Skeletal muscle cell (primary cell): Measurements from ENCODE around the gene BCAR1.
"Not testable (repeated sequence)": the region's sequence is repeated elsewhere in the genome, so short reads cannot be mapped to it uniquely, and the experiment has no call there.

Experiments
- DNase-seq: peaks from one replicate; pipeline ENCODE4 v3.0.0-alpha.2; 2010; ENCODE audit warnings: low read depth
- H3K4me3 ChIP-seq: 2 replicates; pipeline ENCODE4 v1.5.1; 2011; ENCODE audit warnings: low read depth, mild to moderate bottlenecking, control low read depth, low read length, moderate library complexity

The BCAR1 gene, protein sequence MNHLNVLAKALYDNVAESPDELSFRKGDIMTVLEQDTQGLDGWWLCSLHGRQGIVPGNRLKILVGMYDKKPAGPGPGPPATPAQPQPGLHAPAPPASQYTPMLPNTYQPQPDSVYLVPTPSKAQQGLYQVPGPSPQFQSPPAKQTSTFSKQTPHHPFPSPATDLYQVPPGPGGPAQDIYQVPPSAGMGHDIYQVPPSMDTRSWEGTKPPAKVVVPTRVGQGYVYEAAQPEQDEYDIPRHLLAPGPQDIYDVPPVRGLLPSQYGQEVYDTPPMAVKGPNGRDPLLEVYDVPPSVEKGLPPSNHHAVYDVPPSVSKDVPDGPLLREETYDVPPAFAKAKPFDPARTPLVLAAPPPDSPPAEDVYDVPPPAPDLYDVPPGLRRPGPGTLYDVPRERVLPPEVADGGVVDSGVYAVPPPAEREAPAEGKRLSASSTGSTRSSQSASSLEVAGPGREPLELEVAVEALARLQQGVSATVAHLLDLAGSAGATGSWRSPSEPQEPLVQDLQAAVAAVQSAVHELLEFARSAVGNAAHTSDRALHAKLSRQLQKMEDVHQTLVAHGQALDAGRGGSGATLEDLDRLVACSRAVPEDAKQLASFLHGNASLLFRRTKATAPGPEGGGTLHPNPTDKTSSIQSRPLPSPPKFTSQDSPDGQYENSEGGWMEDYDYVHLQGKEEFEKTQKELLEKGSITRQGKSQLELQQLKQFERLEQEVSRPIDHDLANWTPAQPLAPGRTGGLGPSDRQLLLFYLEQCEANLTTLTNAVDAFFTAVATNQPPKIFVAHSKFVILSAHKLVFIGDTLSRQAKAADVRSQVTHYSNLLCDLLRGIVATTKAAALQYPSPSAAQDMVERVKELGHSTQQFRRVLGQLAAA

DNA sequence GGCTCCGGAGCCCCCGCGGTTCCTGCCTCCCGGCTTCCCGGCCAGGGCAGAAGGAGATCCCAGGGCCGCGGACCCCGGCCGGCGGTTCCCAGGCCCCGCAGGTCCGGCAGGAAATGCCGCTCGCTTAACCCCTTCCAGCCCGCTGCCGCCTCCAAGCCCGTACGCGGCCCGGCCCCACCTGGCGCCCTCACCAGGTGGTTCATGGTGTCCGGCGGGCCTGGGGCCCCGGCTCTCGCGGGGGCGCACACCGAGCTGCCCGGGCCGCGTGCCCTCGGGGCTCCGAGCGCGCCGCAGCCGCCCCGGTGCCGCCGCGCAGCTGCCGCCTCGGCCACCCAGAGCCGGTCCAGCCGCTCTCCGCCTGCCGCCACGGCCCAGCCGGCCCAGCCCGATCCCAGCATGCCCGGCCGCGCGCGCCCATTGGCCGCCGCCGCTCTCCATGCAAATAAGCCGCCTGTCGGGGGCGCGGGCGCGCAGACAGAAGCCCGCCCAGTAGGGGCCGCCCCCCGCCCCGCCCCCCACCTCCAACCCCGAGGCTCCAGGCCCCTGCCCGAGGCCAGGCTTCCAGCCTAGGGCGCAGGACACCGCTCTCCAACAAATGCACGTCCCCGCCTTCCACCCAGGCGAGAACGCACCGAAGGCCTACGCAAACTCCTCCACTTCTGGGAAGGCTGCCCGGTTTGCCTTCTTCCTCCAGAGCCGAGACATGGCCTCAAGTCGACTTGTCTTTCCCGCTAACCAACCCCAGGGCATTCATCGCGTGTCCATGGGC is at the start of gene BCAR1:
Gene BCAR1 (minus strand): TSS at position 345 of the 769 bp plus-strand sequence. CDS start 142 bp downstream, at position 203.
- DNase-seq, result peak; percentile 77
- peak within 1 kb of the TSS; percentile 62 for H3K4me3 ChIP-seq

GRCh38 chr16:75298267-75298666 is 46.8 kb upstream of the BCAR1 start:
- no peak for DNase-seq
- no peak overlapping the region for H3K4me3 ChIP-seq

GRCh38 chr16:75296606-75297005 is 45.2 kb upstream of the BCAR1 start:
- H3K4me3 ChIP-seq, result no peak overlapping the region
- no peak for DNase-seq

DNA sequence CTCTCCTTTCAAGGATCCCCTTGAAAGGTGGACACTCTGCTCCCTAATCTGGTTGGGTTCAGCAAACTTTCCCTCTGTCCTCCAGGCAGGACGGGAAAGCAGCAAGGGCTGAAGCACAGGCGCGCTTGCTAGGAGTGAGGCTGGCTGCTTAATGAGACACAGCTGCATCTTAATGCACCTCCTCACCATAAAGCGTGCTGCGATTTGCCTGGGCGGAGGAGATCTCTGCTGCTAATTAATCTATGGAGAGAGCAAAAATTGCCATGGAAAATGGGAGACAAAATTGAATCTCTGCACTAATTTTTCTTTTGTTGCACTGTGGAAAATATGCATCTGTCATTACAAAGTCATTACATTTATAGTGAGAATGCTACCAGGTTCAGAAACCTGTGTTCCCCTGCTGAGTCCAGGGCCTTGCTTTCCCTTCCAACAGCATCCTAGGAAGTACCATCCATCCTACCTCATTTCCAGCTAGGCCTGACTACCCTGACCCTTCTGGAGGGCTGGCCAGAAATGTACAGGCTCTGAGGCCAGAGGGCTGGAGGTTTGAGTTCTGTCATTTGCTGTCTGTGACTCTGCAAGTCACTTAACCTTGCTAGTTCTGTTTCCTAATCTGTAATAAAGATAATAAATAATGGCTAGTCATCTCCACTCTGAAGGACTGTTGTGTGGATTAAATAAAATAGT is 43.5 kb upstream of the BCAR1 start:
- no peak for DNase-seq
- no peak overlapping the region for H3K4me3 ChIP-seq

GRCh38 chr16:75293772-75294171 is 42.3 kb upstream of the BCAR1 start:
- no peak for DNase-seq
- no peak overlapping the region for H3K4me3 ChIP-seq

- no peak for DNase-seq
- H3K4me3 ChIP-seq, result no peak overlapping the region
These were observed 41.7 kb upstream of the BCAR1 start for GRCh38 chr16:75293173-75293572.

- H3K4me3 ChIP-seq, result no peak overlapping the region
- no peak for DNase-seq
These were observed 41.3 kb upstream of the BCAR1 start for GRCh38 chr16:75292691-75293090.

DNA sequence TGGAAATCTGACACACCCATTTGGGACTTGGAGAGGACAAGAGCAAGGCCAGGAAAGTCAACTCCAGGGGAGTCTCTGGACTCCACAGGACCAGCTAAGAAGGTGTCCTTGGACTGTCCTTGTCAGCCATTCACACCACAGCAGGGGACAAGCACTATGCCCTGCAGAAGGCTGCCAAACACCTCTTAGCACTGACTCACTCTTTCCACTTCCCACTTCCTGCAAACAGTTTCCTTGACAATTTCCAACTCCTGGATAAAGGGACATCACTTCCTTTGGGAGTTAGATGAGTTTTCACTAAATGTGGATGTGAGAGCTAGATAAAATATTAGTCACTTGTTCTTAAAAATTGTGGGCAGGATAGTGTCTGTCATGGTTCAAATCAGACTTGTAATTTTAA is 37.8 kb upstream of the BCAR1 start:
- no peak for DNase-seq

GRCh38 chr16:75288596-75289120 is 37.2 kb upstream of the BCAR1 start:
- no peak for DNase-seq
- no peak overlapping the region for H3K4me3 ChIP-seq

More for the DNA sequence above, 37.8 kb upstream of the BCAR1 start:
- no peak overlapping the region for H3K4me3 ChIP-seq

GRCh38 chr16:75288181-75288580 is 36.8 kb upstream of the BCAR1 start:
- DNase-seq, result no peak
- H3K4me3 ChIP-seq, result no peak overlapping the region

DNA sequence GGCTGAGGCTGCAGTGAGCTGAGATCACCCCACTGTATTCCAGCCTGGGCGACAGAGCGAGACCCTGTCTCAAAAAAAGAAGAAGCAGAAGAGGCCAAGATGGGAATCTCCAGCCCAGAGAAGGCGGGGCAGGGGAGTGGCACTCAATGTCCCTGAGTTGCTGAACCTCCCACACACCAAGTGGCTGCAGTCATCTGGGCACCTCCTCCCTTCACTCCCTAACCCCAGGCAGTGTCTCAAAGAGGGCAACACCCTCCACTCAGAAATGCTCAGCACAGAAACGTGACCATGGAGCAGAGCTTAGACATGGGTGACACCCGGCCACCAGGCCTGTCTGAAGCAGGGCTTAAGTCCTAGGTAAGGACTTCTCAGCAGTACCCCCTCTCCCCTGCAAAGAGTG is 36.3 kb upstream of the BCAR1 start:
- DNase-seq, result no peak
- no peak overlapping the region for H3K4me3 ChIP-seq

GRCh38 chr16:75286389-75286788 is 35.0 kb upstream of the BCAR1 start:
- no peak for DNase-seq

GRCh38 chr16:75282466-75283281 is 31.2 kb upstream of the BCAR1 start:
- DNase-seq, result no peak

More at GRCh38 chr16:75286389-75286788, 35.0 kb upstream of the BCAR1 start:
- no peak overlapping the region for H3K4me3 ChIP-seq

DNA sequence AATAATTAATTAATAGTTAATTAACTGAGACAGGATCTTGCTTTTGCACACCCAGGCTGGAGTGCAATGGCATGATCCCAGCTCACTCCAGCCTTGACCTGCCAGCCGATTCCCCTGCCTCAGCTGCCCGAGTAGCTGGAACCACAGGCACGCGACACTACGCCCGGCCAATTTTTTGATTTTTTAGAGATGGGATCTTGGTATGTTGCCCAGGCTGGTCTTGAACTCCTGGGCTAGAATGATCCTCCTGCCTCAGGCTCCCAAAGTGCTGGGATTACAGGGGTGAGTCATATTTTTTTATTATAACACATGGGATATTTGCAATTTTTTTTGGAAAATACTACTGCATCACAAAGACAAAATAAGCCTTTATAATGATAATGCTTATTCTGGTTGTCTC is 30.4 kb upstream of the BCAR1 start:
- no peak for DNase-seq
- no peak overlapping the region for H3K4me3 ChIP-seq

More at GRCh38 chr16:75282466-75283281, 31.2 kb upstream of the BCAR1 start:
- H3K4me3 ChIP-seq, result no peak overlapping the region

DNA sequence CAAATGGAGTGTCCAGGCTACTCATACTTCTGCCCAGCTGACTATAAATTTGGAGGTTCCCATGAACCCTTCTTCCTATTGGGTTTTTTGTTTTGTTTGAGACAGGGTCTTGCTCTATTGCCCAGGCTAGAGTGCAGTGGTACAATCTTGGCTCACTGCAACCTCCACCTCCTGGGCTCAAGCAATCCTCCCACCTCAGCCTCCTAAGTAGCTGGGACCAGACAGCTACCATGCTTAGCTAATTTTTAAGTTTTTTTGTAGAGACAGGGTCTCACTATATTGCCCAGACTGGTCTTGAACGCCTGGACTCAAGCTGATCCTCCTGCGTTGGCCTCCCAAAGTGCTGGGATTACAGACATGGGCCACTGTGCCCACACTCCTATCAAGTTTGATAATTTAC is 29.6 kb upstream of the BCAR1 start:
- not testable (repeated sequence) for DNase-seq

DNA sequence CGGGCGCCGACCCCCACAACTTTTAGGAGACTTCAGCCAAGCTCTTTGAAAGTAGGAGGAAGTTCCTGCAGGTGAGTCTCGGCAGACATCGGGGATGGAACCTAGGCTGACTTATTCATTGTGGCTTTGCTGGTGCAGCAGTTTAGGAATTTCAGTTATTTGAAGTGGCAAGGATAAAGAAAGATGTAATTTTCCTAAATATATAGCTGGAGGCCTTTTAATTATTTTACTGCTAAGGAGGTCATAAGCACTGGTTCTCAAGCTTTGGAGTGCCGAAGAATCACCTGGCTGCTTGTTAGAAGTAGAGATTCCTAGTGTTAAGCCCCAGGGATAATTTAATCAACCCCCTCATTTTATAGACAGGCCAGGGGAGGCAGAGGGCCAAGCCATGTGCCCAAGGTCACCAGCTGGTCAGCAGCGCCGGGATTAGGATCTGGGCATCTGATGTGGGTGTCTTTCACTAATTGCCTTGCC is 28.9 kb upstream of the BCAR1 start:
- DNase-seq, result no peak

More for the DNA sequence above, 29.6 kb upstream of the BCAR1 start:
- H3K4me3 ChIP-seq, result not testable (repeated sequence)

DNA sequence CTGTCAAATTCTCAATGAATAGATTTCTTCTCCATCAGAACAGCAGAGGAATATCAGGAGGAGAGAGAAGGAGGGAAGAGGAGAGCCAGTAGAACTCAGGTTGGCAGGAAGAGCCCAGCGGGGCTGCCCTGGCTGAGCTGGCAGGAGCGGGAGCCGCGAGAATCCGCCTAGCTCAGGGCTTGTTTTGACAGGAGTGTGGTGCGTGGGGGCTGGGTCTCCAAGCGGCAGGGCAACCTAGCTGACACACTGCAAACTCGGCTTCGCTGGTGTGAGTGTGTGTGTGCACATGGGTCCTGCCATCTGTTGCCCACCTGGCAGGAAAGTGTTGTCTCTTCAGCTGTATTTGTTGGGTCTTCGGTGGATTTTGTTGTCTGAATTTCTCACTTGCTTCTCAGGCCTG is 27.9 kb upstream of the BCAR1 start:
- no peak for DNase-seq
- H3K4me3 ChIP-seq, result no peak overlapping the region

More for the DNA sequence above, 28.9 kb upstream of the BCAR1 start:
- no peak overlapping the region for H3K4me3 ChIP-seq
